HEK293 (cell line): ENCODE data around the gene ASCL2.

Source experiments
- CTCF ChIA-PET: fragments of 350-600 bp; formaldehyde crosslinking; extraction: SDS; loops from one replicate; lab custom pipeline; 2021; ENCODE audit warnings: antibody characterized with exemption; lab: Yijun Ruan, JAX
- POLR2A ChIA-PET: fragments of 300-600 bp; formaldehyde crosslinking; extraction: SDS; loops from one replicate; lab custom pipeline; 2020; ENCODE audit warnings: antibody characterized with exemption, inconsistent platforms; lab: Yijun Ruan, JAX
- H3K27ac ChIP-seq: fragments of 200-500 bp; sonication (Bioruptor generic); 2 replicates; pipeline ENCODE4 v1.5.1; 2014; ENCODE audit warnings: low read depth, low read length, control low read depth, inconsistent platforms; ENCODE audit errors: extremely low read depth
- H3K36me3 ChIP-seq, 2 experiments: fragments of 200-500 bp in 1 of 2; sonication (Bioruptor generic) in 1 of 2; 1 replicate in 1 of 2; 2 replicates in 1 of 2; pipeline ENCODE4 v1.5.1; 2014 to 2017; ENCODE audit warnings: inconsistent platforms in 2 of 2, low read length in 2 of 2; ENCODE audit not compliant: control insufficient read depth in 2 of 2, insufficient read depth in 1 of 2
- H3K4me1 ChIP-seq: fragments of 200-500 bp; sonication (Bioruptor generic); 2 replicates; pipeline ENCODE4 v1.5.1; 2014; ENCODE audit warnings: mild to moderate bottlenecking, low read length, inconsistent platforms; ENCODE audit not compliant: control insufficient read depth, insufficient read depth
- H3K4me3 ChIP-seq: 2 replicates; pipeline ENCODE4 v1.5.1; 2011; ENCODE audit warnings: low read depth, mild to moderate bottlenecking, control low read depth, low read length, moderate library complexity
- H3K9me3 ChIP-seq: fragments of 200-500 bp; sonication (Bioruptor generic); 2 replicates; pipeline ENCODE4 v1.5.1; 2014; ENCODE audit warnings: low read depth, low read length, inconsistent platforms; ENCODE audit not compliant: control insufficient read depth, insufficient read depth
- GFI1B ChIP-seq: fragments of 450-650 bp; formaldehyde crosslinking; IDR thresholded peaks from 2 replicates; pipeline ENCODE4 v1.5.1; 2016; ENCODE audit warnings: missing biosample characterization, missing genetic modification characterization
- GLIS2 ChIP-seq: fragments of 450-650 bp; formaldehyde crosslinking; IDR thresholded peaks from 2 replicates; pipeline ENCODE4 v1.5.1; 2016; ENCODE audit warnings: missing biosample characterization, missing genetic modification characterization
- SALL2 ChIP-seq: fragments of 450-650 bp; formaldehyde crosslinking; IDR thresholded peaks from 2 replicates; pipeline ENCODE4 v1.5.0; 2017; ENCODE audit warnings: missing biosample characterization, mild to moderate bottlenecking, missing genetic modification characterization, borderline replicate concordance
- ZBTB17 ChIP-seq: fragments of 450-650 bp; formaldehyde crosslinking; IDR thresholded peaks from 2 replicates; pipeline ENCODE4 v1.5.1; 2016; ENCODE audit warnings: missing biosample characterization, missing genetic modification characterization
- ZBTB7A ChIP-seq: fragments of 450-650 bp; formaldehyde crosslinking; IDR thresholded peaks from 2 replicates; pipeline ENCODE4 v1.5.1; 2016; ENCODE audit warnings: low read depth, missing biosample characterization, missing genetic modification characterization
- ZFHX2 ChIP-seq: fragments of 450-650 bp; formaldehyde crosslinking; conservative IDR thresholded peaks from 2 replicates; pipeline ENCODE4 v1.5.1; 2016; ENCODE audit warnings: missing biosample characterization, missing genetic modification characterization
- ZNF169 ChIP-seq: fragments of 450-650 bp; formaldehyde crosslinking; IDR thresholded peaks from 2 replicates; pipeline ENCODE4 v1.5.1; 2016; ENCODE audit warnings: missing biosample characterization, missing genetic modification characterization
- ZNF174 ChIP-seq: fragments of 450-650 bp; formaldehyde crosslinking; IDR thresholded peaks from 2 replicates; pipeline ENCODE4 v1.5.0; 2017; ENCODE audit warnings: missing biosample characterization, mild to moderate bottlenecking, missing genetic modification characterization
- ZNF175 ChIP-seq: fragments of 450-650 bp; formaldehyde crosslinking; IDR thresholded peaks from 2 replicates; pipeline ENCODE4 v1.5.1; 2016; ENCODE audit warnings: missing biosample characterization, missing genetic modification characterization
- ZNF184 ChIP-seq: fragments of 450-650 bp; IDR thresholded peaks from 2 replicates; pipeline ENCODE4 v1.5.1; 2018; ENCODE audit warnings: missing biosample characterization, mild to moderate bottlenecking, missing genetic modification characterization
- ZNF335 ChIP-seq: fragments of 450-650 bp; formaldehyde crosslinking; conservative IDR thresholded peaks from 2 replicates; pipeline ENCODE4 v1.5.1; 2016; ENCODE audit warnings: missing biosample characterization, missing genetic modification characterization
- ZNF354C ChIP-seq: fragments of 450-650 bp; formaldehyde crosslinking; IDR thresholded peaks from 2 replicates; pipeline ENCODE4 v1.5.1; 2016; ENCODE audit warnings: missing biosample characterization, missing genetic modification characterization, low read depth, borderline replicate concordance
- ZNF416 ChIP-seq: fragments of 450-650 bp; formaldehyde crosslinking; IDR thresholded peaks from 2 replicates; pipeline ENCODE4 v1.5.1; 2016; ENCODE audit warnings: missing biosample characterization, missing genetic modification characterization
- ZNF433 ChIP-seq: fragments of 450-650 bp; formaldehyde crosslinking; IDR thresholded peaks from 2 replicates; pipeline ENCODE4 v1.5.1; 2016; ENCODE audit warnings: missing biosample characterization, missing genetic modification characterization, low read depth
- ZNF549 ChIP-seq: fragments of 450-650 bp; IDR thresholded peaks from 2 replicates; pipeline ENCODE4 v1.5.1; 2018; ENCODE audit warnings: missing biosample characterization, missing genetic modification characterization, mild to moderate bottlenecking, inconsistent platforms, moderate library complexity
- ZNF585B ChIP-seq: fragments of 450-650 bp; formaldehyde crosslinking; IDR thresholded peaks from 2 replicates; pipeline ENCODE4 v1.5.1; 2016; ENCODE audit warnings: missing biosample characterization, missing genetic modification characterization
- ZNF600 ChIP-seq: fragments of 450-650 bp; formaldehyde crosslinking; IDR thresholded peaks from 2 replicates; pipeline ENCODE4 v1.5.1; 2016; ENCODE audit warnings: missing biosample characterization, missing genetic modification characterization
- ZNF660 ChIP-seq: fragments of 450-650 bp; IDR thresholded peaks from 2 replicates; pipeline ENCODE4 v1.5.1; 2018; ENCODE audit warnings: missing biosample characterization, mild to moderate bottlenecking, missing genetic modification characterization
- ZNF701 ChIP-seq: fragments of 450-650 bp; formaldehyde crosslinking; IDR thresholded peaks from 2 replicates; pipeline ENCODE4 v1.5.1; 2016; ENCODE audit warnings: missing biosample characterization, missing genetic modification characterization
- TF ChIP-seq, protein P1 (sequence below): fragments of 450-650 bp; formaldehyde crosslinking; IDR thresholded peaks from 2 replicates; pipeline ENCODE4 v1.5.1; 2016; ENCODE audit warnings: missing biosample characterization, missing genetic modification characterization
- TF ChIP-seq, protein P2 (sequence below): fragments of 450-650 bp; formaldehyde crosslinking; IDR thresholded peaks from 2 replicates; pipeline ENCODE4 v1.5.1; 2016; ENCODE audit warnings: missing biosample characterization, missing genetic modification characterization

The ASCL2 gene

DNA sequence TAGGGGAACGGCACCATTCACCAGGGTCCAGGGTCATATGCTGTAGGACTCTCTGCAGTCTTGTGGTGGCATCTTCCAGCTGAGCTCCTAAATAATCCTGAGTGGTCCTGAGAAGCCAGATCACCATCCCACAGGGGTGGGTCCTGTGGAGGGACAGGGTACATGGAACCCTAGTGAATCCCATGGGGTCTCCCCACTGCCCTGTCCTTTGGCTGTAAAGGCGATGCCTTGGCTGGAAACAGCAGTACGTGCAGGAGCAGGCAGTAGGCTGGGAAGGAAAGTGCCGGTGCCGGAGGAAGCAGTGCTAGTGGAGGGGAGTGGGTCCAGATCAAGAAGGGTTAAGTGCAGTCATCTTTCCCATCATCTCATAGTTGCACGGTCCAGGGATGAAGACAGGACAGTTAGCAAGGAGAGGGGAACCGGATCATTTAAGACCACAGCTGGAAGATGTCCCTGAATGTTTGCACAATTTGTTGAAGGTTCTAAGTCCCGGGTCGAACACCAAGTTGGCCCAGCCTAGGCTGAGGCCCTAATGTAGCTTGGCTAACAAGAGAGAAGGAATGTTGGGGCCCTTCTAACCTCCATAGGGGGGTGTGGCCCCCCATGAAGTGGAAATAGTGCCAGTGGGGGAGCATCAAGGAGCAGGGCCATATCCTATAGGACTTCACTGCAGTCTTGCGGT, 49.5 kb upstream of the ASCL2 start (continued):
- no peak for TF ChIP-seq GLIS2 (tag by site-specific recombination)
- TF ChIP-seq ZNF701 (tag by site-specific recombination), result no peak
- TF ChIP-seq GFI1B (tag by site-specific recombination), result no peak
- no peak for TF ChIP-seq ZNF433

DNA sequence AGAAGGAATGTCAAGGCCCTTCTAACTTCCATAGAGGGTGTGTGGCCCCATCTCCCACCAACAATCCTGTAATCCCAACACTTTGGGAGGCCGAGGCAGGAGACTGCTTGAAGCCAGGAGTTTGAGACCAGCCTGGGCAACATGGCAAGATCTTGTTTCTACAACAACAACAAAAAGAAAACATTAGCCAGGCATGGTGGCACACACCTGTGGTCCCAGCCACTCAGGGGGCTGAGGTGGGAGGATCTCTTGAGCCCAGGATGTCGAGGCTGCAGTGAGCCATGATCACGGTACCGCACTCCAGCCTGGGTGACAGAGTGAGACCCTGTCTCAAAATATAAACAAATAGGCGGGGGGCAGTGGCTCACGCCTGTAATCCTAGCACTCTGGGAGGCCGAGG, 48.3 kb upstream of the ASCL2 start:
- no peak overlapping the region for H3K4me3 ChIP-seq
- TF ChIP-seq ZNF660 (tag by site-specific recombination) (no peak), ZNF416 (no peak), ZNF174 (tag by site-specific recombination) (no peak), ZNF335 (tag by site-specific recombination) (no peak), ZNF169 (tag by site-specific recombination) (no peak), ZNF184 (tag by site-specific recombination) (no peak), ZBTB17 (no peak), ZNF175 (tag by site-specific recombination) (no peak), ZFHX2 (tag by site-specific recombination) (no peak), ZBTB7A (no peak), ZNF354C (tag by site-specific recombination) (no peak), ZNF585B (tag by site-specific recombination) (no peak), SALL2 (no peak)
- TF ChIP-seq, protein P1, sequence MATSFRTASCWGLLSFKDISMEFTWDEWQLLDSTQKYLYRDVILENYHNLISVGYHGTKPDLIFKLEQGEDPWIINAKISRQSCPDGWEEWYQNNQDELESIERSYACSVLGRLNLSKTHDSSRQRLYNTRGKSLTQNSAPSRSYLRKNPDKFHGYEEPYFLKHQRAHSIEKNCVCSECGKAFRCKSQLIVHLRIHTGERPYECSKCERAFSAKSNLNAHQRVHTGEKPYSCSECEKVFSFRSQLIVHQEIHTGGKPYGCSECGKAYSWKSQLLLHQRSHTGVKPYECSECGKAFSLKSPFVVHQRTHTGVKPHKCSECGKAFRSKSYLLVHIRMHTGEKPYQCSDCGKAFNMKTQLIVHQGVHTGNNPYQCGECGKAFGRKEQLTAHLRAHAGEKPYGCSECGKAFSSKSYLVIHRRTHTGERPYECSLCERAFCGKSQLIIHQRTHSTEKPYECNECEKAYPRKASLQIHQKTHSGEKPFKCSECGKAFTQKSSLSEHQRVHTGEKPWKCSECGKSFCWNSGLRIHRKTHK (tag by site-specific recombination), result no peak
- TF ChIP-seq, protein P2, sequence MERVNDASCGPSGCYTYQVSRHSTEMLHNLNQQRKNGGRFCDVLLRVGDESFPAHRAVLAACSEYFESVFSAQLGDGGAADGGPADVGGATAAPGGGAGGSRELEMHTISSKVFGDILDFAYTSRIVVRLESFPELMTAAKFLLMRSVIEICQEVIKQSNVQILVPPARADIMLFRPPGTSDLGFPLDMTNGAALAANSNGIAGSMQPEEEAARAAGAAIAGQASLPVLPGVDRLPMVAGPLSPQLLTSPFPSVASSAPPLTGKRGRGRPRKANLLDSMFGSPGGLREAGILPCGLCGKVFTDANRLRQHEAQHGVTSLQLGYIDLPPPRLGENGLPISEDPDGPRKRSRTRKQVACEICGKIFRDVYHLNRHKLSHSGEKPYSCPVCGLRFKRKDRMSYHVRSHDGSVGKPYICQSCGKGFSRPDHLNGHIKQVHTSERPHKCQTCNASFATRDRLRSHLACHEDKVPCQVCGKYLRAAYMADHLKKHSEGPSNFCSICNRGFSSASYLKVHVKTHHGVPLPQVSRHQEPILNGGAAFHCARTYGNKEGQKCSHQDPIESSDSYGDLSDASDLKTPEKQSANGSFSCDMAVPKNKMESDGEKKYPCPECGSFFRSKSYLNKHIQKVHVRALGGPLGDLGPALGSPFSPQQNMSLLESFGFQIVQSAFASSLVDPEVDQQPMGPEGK (tag by site-specific recombination), result no peak
- H3K9me3 ChIP-seq, result no peaks in the 10 kb centered on the region
- ChIA-PET POLR2A (no interaction called here), CTCF (interaction anchor here (2.6 kb wide), 1 partner anchor 13 kb away, joined by 9 read pairs; no protein-coding TSS in a partner anchor)
- peaks cover 2% of the 10 kb centered on the region; the same call in 1 of the 2 replicates for H3K4me1 ChIP-seq
- no peak overlapping the region for H3K27ac ChIP-seq
- no peaks in the 10 kb centered on the region for H3K36me3 ChIP-seq

DNA sequence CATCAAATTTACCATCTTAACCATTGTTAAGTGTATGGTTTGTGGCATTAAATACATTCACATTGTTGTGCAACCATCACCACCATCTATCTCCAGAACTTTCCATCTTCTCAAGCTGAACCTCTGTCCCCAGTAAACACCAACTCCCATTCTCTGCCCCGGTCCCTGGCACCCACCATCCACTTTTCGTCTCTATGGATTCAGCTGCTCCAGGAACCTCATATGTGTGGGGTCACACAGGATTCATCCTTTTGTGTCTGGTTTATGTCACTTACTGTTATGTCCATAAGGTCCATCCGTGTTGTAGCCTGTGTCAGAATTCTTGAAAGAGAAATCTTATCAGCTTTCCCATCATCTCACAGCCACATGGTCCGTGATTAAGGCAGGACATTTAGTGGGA, 47.7 kb upstream of the ASCL2 start:
- Histone ChIP-seq H3K36me3 (no peaks in the 10 kb centered on the region), H3K27ac (no peak overlapping the region), H3K4me3 (no peak overlapping the region), H3K9me3 (no peaks in the 10 kb centered on the region), H3K4me1 (peaks cover 2% of the 10 kb centered on the region; the same call in 1 of the 2 replicates)
- POLR2A ChIA-PET, result interaction anchor here (1.1 kb wide), 1 partner anchor 13 kb away, joined by 3 read pairs; no protein-coding TSS in a partner anchor
- TF ChIP-seq ZNF549 (tag by site-specific recombination) (no peak), ZNF600 (no peak)
- CTCF ChIA-PET, result interaction anchor here (1.1 to 2.6 kb wide), 2 partner anchors 13 to 102 kb away, joined by 3 to 9 read pairs; no protein-coding TSS in a partner anchor
